ENCODE measurements around the gene TMPRSS6.

The TMPRSS6 gene

GRCh38 chr22:37043828-37044538 lies 65.5 kb downstream of the TMPRSS6 start:
- Histone ChIP-seq H3K9ac (ENCODE audit: low read depth, low read length) (no peak overlapping the region), H3K9me3 (ENCODE audit: control insufficient read depth, insufficient read depth, low read length) (no peaks in the 10 kb centered on the region), H3K36me3 (ENCODE audit: insufficient read depth, low read length) (no peaks in the 10 kb centered on the region), H3K4me1 (ENCODE audit: insufficient read depth, low read length) (peaks cover 21% of the 10 kb centered on the region)

GRCh38 chr22:37043209-37043827 lies 66.2 kb downstream of the TMPRSS6 start:
- Histone ChIP-seq H3K4me1 (ENCODE audit: insufficient read depth, low read length) (peaks cover 21% of the 10 kb centered on the region), H3K36me3 (ENCODE audit: insufficient read depth, low read length) (no peaks in the 10 kb centered on the region), H3K9me3 (ENCODE audit: control insufficient read depth, insufficient read depth, low read length) (no peaks in the 10 kb centered on the region), H3K9ac (ENCODE audit: low read depth, low read length) (no peak overlapping the region)

- Histone ChIP-seq H3K9ac (ENCODE audit: low read depth, low read length) (no peak overlapping the region), H3K9me3 (ENCODE audit: control insufficient read depth, insufficient read depth, low read length) (no peaks in the 10 kb centered on the region), H3K4me1 (ENCODE audit: insufficient read depth, low read length) (peaks cover 19% of the 10 kb centered on the region), H3K36me3 (ENCODE audit: insufficient read depth, low read length) (no peaks in the 10 kb centered on the region)
These were observed 70.0 kb downstream of the TMPRSS6 start for GRCh38 chr22:37039466-37039865.

GRCh38 chr22:37037669-37038068 lies 71.8 kb downstream of the TMPRSS6 start:
- no peaks in the 10 kb centered on the region for H3K9me3 ChIP-seq (ENCODE audit: control insufficient read depth, insufficient read depth, low read length)
- peaks cover 14% of the 10 kb centered on the region for H3K4me1 ChIP-seq (ENCODE audit: insufficient read depth, low read length)
- H3K36me3 ChIP-seq (ENCODE audit: insufficient read depth, low read length): no peaks in the 10 kb centered on the region
- no peak overlapping the region for H3K9ac ChIP-seq (ENCODE audit: low read depth, low read length)

GRCh38 chr22:37036655-37037377 lies 72.7 kb downstream of the TMPRSS6 start:
- Histone ChIP-seq H3K4me1 (ENCODE audit: insufficient read depth, low read length) (peaks cover 19% of the 10 kb centered on the region), H3K36me3 (ENCODE audit: insufficient read depth, low read length) (no peaks in the 10 kb centered on the region), H3K9ac (ENCODE audit: low read depth, low read length) (no peak overlapping the region), H3K9me3 (ENCODE audit: control insufficient read depth, insufficient read depth, low read length) (no peaks in the 10 kb centered on the region)

GRCh38 chr22:37033605-37034430 lies 75.7 kb downstream of the TMPRSS6 start:
- no peak overlapping the region for H3K9ac ChIP-seq (ENCODE audit: low read depth, low read length)
- no peaks in the 10 kb centered on the region for H3K36me3 ChIP-seq (ENCODE audit: insufficient read depth, low read length)
- no peaks in the 10 kb centered on the region for H3K9me3 ChIP-seq (ENCODE audit: control insufficient read depth, insufficient read depth, low read length)
- 0 out of 2 replicates have a peak, but pooled peaks cover 6% of the 10 kb centered on the region for H3K4me1 ChIP-seq (ENCODE audit: insufficient read depth, low read length)

GRCh38 chr22:37032535-37033460 lies 76.7 kb downstream of the TMPRSS6 start:
- H3K4me1 ChIP-seq (ENCODE audit: insufficient read depth, low read length): 0 out of 2 replicates have a peak, but pooled peaks cover 6% of the 10 kb centered on the region
- no peak overlapping the region for H3K9ac ChIP-seq (ENCODE audit: low read depth, low read length)
- no peaks in the 10 kb centered on the region for H3K9me3 ChIP-seq (ENCODE audit: control insufficient read depth, insufficient read depth, low read length)
- no peaks in the 10 kb centered on the region for H3K36me3 ChIP-seq (ENCODE audit: insufficient read depth, low read length)

GRCh38 chr22:37032134-37032534 lies 77.4 kb downstream of the TMPRSS6 start:
- no peaks in the 10 kb centered on the region for H3K36me3 ChIP-seq (ENCODE audit: insufficient read depth, low read length)
- H3K9ac ChIP-seq (ENCODE audit: low read depth, low read length): no peak overlapping the region
- H3K4me1 ChIP-seq (ENCODE audit: insufficient read depth, low read length): 0 out of 2 replicates have a peak, but pooled peaks cover 6% of the 10 kb centered on the region
- H3K9me3 ChIP-seq (ENCODE audit: control insufficient read depth, insufficient read depth, low read length): no peaks in the 10 kb centered on the region

- Histone ChIP-seq H3K9me3 (ENCODE audit: control insufficient read depth, insufficient read depth, low read length) (no peaks in the 10 kb centered on the region), H3K36me3 (ENCODE audit: insufficient read depth, low read length) (peaks cover 4% of the 10 kb centered on the region; the same call in 1 of the 2 replicates), H3K9ac (ENCODE audit: low read depth, low read length) (no peak overlapping the region), H3K4me1 (ENCODE audit: insufficient read depth, low read length) (0 out of 2 replicates have a peak, but pooled peaks cover 6% of the 10 kb centered on the region)
These were observed 78.8 kb downstream of the TMPRSS6 start for GRCh38 chr22:37030560-37031281.

GRCh38 chr22:37028692-37029674 lies 80.5 kb downstream of the TMPRSS6 start:
- Histone ChIP-seq H3K9ac (ENCODE audit: low read depth, low read length) (no peak overlapping the region), H3K4me1 (ENCODE audit: insufficient read depth, low read length) (0 out of 2 replicates have a peak, but pooled peaks cover 6% of the 10 kb centered on the region), H3K36me3 (ENCODE audit: insufficient read depth, low read length) (peaks cover 4% of the 10 kb centered on the region; the same call in 1 of the 2 replicates)

GRCh38 chr22:37027556-37027955 lies 82.0 kb downstream of the TMPRSS6 start:
- H3K4me1 ChIP-seq (ENCODE audit: insufficient read depth, low read length): 0 out of 2 replicates have a peak, but pooled peaks cover 4% of the 10 kb centered on the region
- H3K36me3 ChIP-seq (ENCODE audit: insufficient read depth, low read length): peaks cover 4% of the 10 kb centered on the region; the same call in 1 of the 2 replicates
- no peak overlapping the region for H3K9ac ChIP-seq (ENCODE audit: low read depth, low read length)
- no peaks in the 10 kb centered on the region for H3K9me3 ChIP-seq (ENCODE audit: control insufficient read depth, insufficient read depth, low read length)

More at GRCh38 chr22:37028692-37029674, 80.5 kb downstream of the TMPRSS6 start:
- no peaks in the 10 kb centered on the region for H3K9me3 ChIP-seq (ENCODE audit: control insufficient read depth, insufficient read depth, low read length)

GRCh38 chr22:37026325-37026724 lies 83.2 kb downstream of the TMPRSS6 start:
- Histone ChIP-seq H3K9ac (ENCODE audit: low read depth, low read length) (no peak overlapping the region), H3K36me3 (ENCODE audit: insufficient read depth, low read length) (peaks cover 4% of the 10 kb centered on the region; the same call in 1 of the 2 replicates), H3K9me3 (ENCODE audit: control insufficient read depth, insufficient read depth, low read length) (no peaks in the 10 kb centered on the region), H3K4me1 (ENCODE audit: insufficient read depth, low read length) (no peaks in the 10 kb centered on the region)

Data from ES-I3 (cell line).